T-helper 17 cell (primary cell): Measurements from ENCODE around the gene GPC6. TPM values are rescaled to one million over a fixed set of nuclear protein-coding genes. Genes with fewer than 3 reads are reported as not detected.

ENCODE experiments used
- ATAC-seq: fragments of 150-1000 bp; cut with Tn5 transposase; 2 replicates; pipeline ENCODE4 v1.10.0; 2021; ENCODE audit warnings: mild to moderate bottlenecking, moderate library complexity
- DNase-seq, 3 donors: peaks; one replicate each; pipeline versions ENCODE4 v3.0.0 to v3.0.0-alpha.2; 2020 to 2021
- H3K9me3 ChIP-seq: one replicate; pipeline ENCODE4 v1.7.0; 2013; ENCODE audit warnings: low read length, mild to moderate bottlenecking; ENCODE audit not compliant: control insufficient read depth, poor library complexity, severe bottlenecking
- H3K27ac Mint-ChIP-seq: one replicate; pipeline ENCODE4 v1.8.0; 2022; ENCODE audit warnings: mild to moderate bottlenecking, moderate library complexity, mixed read lengths
- H3K27me3 Mint-ChIP-seq: one replicate; pipeline ENCODE4 v1.8.0; 2022; ENCODE audit warnings: mixed read lengths
- H3K36me3 Mint-ChIP-seq: one replicate; pipeline ENCODE4 v1.8.0; 2022; ENCODE audit warnings: low read depth, mixed read lengths
- H3K4me1 Mint-ChIP-seq: one replicate; pipeline ENCODE4 v1.8.0; 2022; ENCODE audit warnings: mild to moderate bottlenecking, mixed read lengths
- H3K4me3 Mint-ChIP-seq: one replicate; pipeline ENCODE4 v1.8.0; 2022; ENCODE audit warnings: mild to moderate bottlenecking, moderate library complexity, mixed read lengths
- total RNA-seq, 4 donors: library from RNA in 2 of 4; stranded (reverse) in 2 of 4; gene quantifications; one replicate each; pipeline ENCODE4 v1.2.3 and lab custom pipeline; 2022 to 2026

The GPC6 gene
- total RNA-seq, 2 donors from 2014 or later: not detected

GRCh38 chr13:93945621-93946020 lies 719.0 kb downstream of the GPC6 start:
- DNase-seq (no peak), ATAC-seq (no peak)
- H3K9me3 ChIP-seq: no peaks in the 10 kb centered on the region
- Mint-ChIP-seq H3K36me3 (no peaks in the 10 kb centered on the region), H3K4me1 (no peaks in the 10 kb centered on the region), H3K27me3 (peaks cover 7% of the 10 kb centered on the region), H3K4me3 (no peak overlapping the region), H3K27ac (no peak overlapping the region)

DNA sequence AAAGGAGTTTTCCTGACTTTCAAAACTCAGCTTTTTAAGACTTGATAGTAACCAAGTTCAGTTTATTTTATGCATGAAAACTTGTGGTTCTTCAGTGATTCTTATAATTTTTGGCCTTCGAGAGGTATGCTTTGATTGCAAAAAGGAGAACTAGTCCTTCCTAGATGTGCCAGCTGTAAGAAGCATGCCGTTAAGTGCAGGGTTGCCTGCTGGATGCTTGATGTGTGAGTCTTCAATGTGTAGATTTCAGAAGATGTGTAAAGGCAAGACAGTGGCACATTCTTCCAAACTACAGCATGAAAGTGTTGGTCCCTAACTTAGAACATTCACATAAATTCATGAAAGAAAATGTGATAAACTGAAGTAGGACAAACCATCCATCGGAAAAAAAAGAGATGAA lies 720.4 kb downstream of the GPC6 start:
- no peaks in the 10 kb centered on the region for H3K9me3 ChIP-seq
- no peak overlapping the region for H3K4me3 Mint-ChIP-seq
- no peaks in the 10 kb centered on the region for H3K36me3 Mint-ChIP-seq
- no peak overlapping the region for H3K27ac Mint-ChIP-seq
- ATAC-seq: no peak
- no peaks in the 10 kb centered on the region for H3K4me1 Mint-ChIP-seq
- H3K27me3 Mint-ChIP-seq: peaks cover 7% of the 10 kb centered on the region
- DNase-seq: no peak

- no peaks in the 10 kb centered on the region for H3K9me3 ChIP-seq
- ATAC-seq: no peak
- H3K27ac Mint-ChIP-seq: no peak overlapping the region
- H3K4me3 Mint-ChIP-seq: no peak overlapping the region
- no peaks in the 10 kb centered on the region for H3K36me3 Mint-ChIP-seq
- H3K4me1 Mint-ChIP-seq: no peaks in the 10 kb centered on the region
- H3K27me3 Mint-ChIP-seq: peaks cover 7% of the 10 kb centered on the region
- no peak for DNase-seq
Observed at GRCh38 chr13:93947651-93948050, 721.0 kb downstream of the GPC6 start.

DNA sequence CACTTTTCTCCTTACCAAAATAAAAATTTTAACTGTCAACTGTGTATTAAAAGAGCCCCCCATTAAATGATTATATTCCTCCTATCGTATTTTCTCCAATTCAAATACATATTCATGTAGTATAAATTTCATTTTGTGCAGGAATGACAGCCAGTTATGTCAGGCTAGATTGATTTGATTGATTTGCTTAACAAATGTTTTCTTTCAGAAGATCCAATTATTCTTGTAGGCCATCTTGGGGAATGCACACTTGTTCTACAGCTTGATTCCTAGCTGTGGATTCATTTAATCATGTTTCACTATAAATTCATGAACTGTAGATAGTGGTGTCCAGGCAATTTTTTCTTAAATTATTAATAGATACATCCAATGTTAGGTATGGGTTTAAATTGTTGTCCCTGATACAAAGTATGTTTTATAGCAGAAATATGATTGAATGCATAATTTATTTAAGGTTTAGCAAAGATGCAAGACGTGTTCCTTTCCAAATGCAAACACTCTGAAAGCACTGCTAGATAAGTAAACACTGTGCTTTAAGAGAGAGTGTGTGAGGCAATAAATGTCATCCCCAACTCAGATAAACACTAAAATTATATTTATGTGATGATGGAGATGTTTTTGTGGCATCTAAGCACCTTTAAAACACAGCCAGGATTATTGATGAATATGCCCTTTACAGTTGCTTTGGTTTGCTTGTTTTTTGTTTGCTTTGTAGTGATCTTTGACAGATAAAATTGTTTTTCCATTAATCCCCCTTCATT lies 721.7 kb downstream of the GPC6 start:
- peaks cover 6% of the 10 kb centered on the region for H3K27me3 Mint-ChIP-seq
- no peaks in the 10 kb centered on the region for H3K9me3 ChIP-seq
- no peak overlapping the region for H3K27ac Mint-ChIP-seq
- ATAC-seq (no peak), DNase-seq (no peak)
- no peak overlapping the region for H3K4me3 Mint-ChIP-seq
- no peaks in the 10 kb centered on the region for H3K36me3 Mint-ChIP-seq
- H3K4me1 Mint-ChIP-seq: no peaks in the 10 kb centered on the region

- Mint-ChIP-seq H3K4me1 (no peaks in the 10 kb centered on the region), H3K27me3 (no peaks in the 10 kb centered on the region), H3K4me3 (no peak overlapping the region), H3K36me3 (no peaks in the 10 kb centered on the region), H3K27ac (no peak overlapping the region)
- ATAC-seq (no peak), DNase-seq (no peak)
- no peaks in the 10 kb centered on the region for H3K9me3 ChIP-seq
Observed at GRCh38 chr13:93951108-93951507, 724.5 kb downstream of the GPC6 start.

DNA sequence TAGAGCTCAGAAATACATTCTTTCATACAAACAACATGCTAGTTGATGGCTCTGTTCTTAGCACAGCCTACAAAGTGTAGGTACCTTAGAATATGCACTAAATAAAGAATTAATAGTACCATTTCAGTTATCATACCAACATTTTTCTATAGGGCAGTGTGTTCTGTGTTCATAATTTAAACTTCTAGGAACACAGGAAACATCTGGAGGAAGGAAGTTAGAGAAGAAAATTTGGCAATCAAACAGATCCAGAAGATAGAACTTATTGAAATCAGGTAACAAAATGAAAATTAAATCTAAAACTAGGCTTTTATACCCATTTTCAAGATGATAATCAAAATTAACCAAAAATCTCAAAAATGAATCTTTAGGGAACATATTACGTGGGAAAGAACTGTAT lies 725.3 kb downstream of the GPC6 start:
- H3K4me1 Mint-ChIP-seq: no peaks in the 10 kb centered on the region
- H3K27me3 Mint-ChIP-seq: no peaks in the 10 kb centered on the region
- H3K36me3 Mint-ChIP-seq: no peaks in the 10 kb centered on the region
- H3K4me3 Mint-ChIP-seq: no peak overlapping the region
- no peaks in the 10 kb centered on the region for H3K9me3 ChIP-seq
- DNase-seq: no peak
- no peak for ATAC-seq
- no peak overlapping the region for H3K27ac Mint-ChIP-seq

- H3K27me3 Mint-ChIP-seq: no peaks in the 10 kb centered on the region
- no peak for DNase-seq
- ATAC-seq: no peak
- H3K36me3 Mint-ChIP-seq: no peaks in the 10 kb centered on the region
- H3K4me1 Mint-ChIP-seq: no peaks in the 10 kb centered on the region
- H3K9me3 ChIP-seq: no peaks in the 10 kb centered on the region
- H3K4me3 Mint-ChIP-seq: no peak overlapping the region
- H3K27ac Mint-ChIP-seq: no peak overlapping the region
Observed at GRCh38 chr13:93953841-93954240, 727.2 kb downstream of the GPC6 start.

DNA sequence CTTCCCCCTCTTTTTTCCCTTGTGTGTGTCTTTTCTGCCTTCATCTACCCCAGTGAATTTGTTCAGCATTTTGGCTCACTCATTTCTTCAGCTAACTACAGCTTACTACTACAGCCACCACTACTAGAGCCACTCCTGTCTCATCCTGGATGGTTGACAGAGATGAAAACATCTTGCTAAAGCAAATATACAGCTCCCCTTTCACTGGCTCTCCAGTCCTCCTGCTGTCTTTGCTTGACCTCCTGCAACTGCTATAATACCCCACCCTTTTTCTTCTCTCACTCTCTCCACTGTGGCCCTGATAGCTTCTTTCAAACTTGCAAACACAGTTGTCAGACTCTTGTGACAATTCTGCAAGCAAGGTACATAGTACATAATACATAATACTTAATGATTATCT lies 729.3 kb downstream of the GPC6 start:
- Mint-ChIP-seq H3K27ac (no peak overlapping the region), H3K36me3 (no peaks in the 10 kb centered on the region), H3K4me1 (no peaks in the 10 kb centered on the region), H3K27me3 (peaks cover 5% of the 10 kb centered on the region), H3K4me3 (no peak overlapping the region)
- ATAC-seq: no peak
- H3K9me3 ChIP-seq: no peaks in the 10 kb centered on the region
- no peak for DNase-seq

- no peaks in the 10 kb centered on the region for H3K4me1 Mint-ChIP-seq
- H3K4me3 Mint-ChIP-seq: no peak overlapping the region
- no peaks in the 10 kb centered on the region for H3K36me3 Mint-ChIP-seq
- no peaks in the 10 kb centered on the region for H3K9me3 ChIP-seq
- no peak overlapping the region for H3K27ac Mint-ChIP-seq
- ATAC-seq: no peak
- no peak for DNase-seq
- H3K27me3 Mint-ChIP-seq: peaks cover 5% of the 10 kb centered on the region
Observed at GRCh38 chr13:93956426-93956825, 729.8 kb downstream of the GPC6 start.

GRCh38 chr13:93957371-93957770 lies 730.8 kb downstream of the GPC6 start:
- no peak for ATAC-seq
- no peak for DNase-seq
- Mint-ChIP-seq H3K4me1 (no peaks in the 10 kb centered on the region), H3K36me3 (no peaks in the 10 kb centered on the region), H3K27ac (no peak overlapping the region), H3K27me3 (peaks cover 10% of the 10 kb centered on the region), H3K4me3 (no peak overlapping the region)
- no peaks in the 10 kb centered on the region for H3K9me3 ChIP-seq

DNA sequence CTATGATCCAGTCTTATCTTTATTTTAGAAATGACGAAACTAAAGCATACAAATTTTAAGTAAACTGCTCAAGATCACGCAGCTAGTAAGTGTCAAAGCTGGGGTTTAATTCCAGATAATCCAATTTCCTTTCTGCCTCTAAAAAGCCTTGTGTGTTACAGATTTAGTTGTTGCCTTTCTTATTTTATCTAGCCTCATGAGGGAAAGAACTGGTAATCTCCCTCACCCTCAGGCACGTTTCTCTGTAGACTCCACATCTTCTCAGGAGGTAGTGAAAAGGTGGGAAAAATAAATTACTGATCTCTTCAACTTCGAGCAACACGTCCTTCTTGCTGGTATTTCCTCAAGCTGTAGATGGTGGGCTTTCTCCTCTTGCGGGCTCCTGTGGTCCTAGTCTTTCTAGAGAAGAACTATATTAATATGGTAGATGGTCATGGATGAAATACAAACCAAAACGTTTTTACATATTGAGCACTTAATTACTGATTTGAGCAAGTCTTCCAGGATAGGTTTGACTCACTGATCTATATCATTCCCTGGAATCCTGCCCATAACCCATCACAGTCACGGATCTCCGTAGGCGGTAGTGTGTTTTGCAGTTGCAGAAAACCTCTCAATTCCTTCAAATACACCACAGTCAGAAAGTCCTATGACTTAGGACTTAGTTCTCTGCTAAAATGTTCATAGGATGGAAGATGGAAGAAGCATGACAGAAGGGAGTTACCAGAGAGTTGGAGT lies 733.4 kb downstream of the GPC6 start:
- ATAC-seq (no peak), DNase-seq (no peak)
- Mint-ChIP-seq H3K27me3 (peaks cover 17% of the 10 kb centered on the region), H3K4me3 (no peak overlapping the region), H3K36me3 (no peaks in the 10 kb centered on the region), H3K27ac (no peak overlapping the region), H3K4me1 (peaks cover 4% of the 10 kb centered on the region)
- H3K9me3 ChIP-seq: no peaks in the 10 kb centered on the region

- ATAC-seq (no peak), DNase-seq (no peak)
- Mint-ChIP-seq H3K4me3 (no peak overlapping the region), H3K4me1 (peaks cover 4% of the 10 kb centered on the region), H3K27ac (no peak overlapping the region), H3K36me3 (no peaks in the 10 kb centered on the region), H3K27me3 (peaks cover 24% of the 10 kb centered on the region)
- no peaks in the 10 kb centered on the region for H3K9me3 ChIP-seq
Observed at GRCh38 chr13:93963266-93964145, 736.9 kb downstream of the GPC6 start.

- Mint-ChIP-seq H3K27ac (no peak overlapping the region), H3K4me3 (no peak overlapping the region), H3K27me3 (peaks cover 24% of the 10 kb centered on the region), H3K36me3 (no peaks in the 10 kb centered on the region), H3K4me1 (peaks cover 4% of the 10 kb centered on the region)
- ATAC-seq (no peak), DNase-seq (no peak)
- no peaks in the 10 kb centered on the region for H3K9me3 ChIP-seq
Observed at GRCh38 chr13:93964146-93964512, 737.5 kb downstream of the GPC6 start.
